GM21723 (cell line): ENCODE results near the gene SLC35E2B.

Experiments used
- ATAC-seq: cut with Tn5 transposase; IDR thresholded peaks from one replicate; pipeline ENCODE4 v1.9.1; 2021; ENCODE audit warnings: mild to moderate bottlenecking, moderate library complexity; ENCODE audit not compliant: unreplicated experiment

Gene SLC35E2B

GRCh38 chr1:1614954-1615255 lies 77.7 kb downstream of the SLC35E2B start:
- no peak for ATAC-seq

GRCh38 chr1:1614204-1614953 lies 78.2 kb downstream of the SLC35E2B start:
- ATAC-seq: no peak

- ATAC-seq: no peak
Measured at GRCh38 chr1:1613509-1614082, 79.0 kb downstream of the SLC35E2B start.

- ATAC-seq: no peak
Measured at GRCh38 chr1:1612104-1612400, 80.5 kb downstream of the SLC35E2B start.

DNA sequence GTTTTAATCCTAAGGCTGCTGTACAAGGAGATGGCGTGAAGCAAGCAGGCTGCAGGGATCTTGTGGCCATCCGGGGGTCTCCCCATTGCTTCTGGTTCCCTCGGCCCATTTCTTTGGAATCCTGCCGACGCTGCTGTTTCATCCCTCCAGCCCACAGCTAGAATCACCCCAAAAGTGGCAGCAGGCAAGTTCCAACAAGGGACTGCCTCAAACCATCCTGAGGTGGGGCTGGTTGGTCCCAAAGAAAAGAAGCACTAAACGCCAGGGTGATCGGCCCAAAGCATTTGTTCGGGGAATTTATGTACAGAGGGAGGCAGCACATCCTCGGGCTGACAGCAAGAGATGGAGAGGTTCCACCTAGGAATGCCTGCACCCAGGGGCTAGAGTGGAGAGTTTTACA lies 81.8 kb downstream of the SLC35E2B start:
- ATAC-seq: no peak

DNA sequence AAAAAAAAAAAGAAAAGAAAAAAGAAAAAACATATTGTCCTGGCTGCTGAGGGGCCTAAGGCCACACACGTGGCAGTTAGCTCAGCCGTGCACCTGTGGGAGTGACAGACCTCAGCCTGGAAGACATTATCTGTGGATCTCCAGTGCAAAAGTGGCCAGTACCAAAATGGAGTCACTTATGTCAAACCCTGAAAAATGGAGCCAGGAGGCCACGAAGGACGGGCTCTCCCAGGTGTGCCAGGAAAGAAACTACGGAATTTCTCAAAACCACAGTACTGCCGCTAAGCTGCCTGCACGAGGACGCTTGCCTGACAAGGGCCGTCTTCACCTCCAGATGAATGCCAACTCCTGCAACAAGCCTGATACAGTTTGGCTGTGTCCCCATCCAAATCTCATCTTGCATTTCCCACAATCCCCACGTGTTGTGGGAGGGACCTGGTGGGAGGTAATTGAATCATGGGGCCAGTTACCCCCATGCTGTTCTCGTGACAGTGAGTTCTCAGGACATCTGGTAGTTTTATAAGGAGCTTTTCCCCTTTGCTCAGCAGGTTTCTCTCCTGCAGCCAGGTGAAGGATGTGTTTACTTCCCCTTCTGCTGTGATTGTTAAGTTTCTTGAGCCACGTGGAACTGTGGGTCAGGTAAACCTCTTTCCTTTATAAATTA lies 82.6 kb downstream of the SLC35E2B start:
- no peak for ATAC-seq
